NCI-H82 treated with DMSO at 0.1 percent for 48 hours (cell line): ENCODE results near the gene FBXO40.

Experiments used
- DNase-seq: peaks from one replicate; lab custom pipeline; 2025; ENCODE audit not compliant: unreplicated experiment; lab: John Stamatoyannopoulos, UW

FBXO40 gene

DNA sequence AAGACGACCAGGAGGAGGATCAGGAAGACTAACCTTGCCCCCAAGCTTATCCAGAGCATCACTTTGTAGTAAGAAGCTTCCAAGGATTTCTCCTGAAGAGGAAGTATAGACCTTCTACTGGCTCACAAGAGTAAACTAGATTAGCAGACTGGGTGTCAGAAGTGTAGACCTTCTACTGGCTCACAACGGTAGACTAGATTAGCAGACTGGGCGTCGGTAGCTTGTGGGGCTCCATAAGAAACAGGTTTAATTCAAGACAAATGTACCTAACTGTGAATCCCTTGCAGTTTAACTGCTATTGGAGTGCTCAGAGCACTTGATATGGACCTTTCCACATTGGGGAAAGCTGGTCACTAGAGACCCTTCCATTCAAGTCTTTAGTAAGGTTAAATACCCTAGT, 12.9 kb downstream of the FBXO40 start:
- DNase-seq = no peak

- no peak for DNase-seq
These were observed 26.5 kb downstream of the FBXO40 start for GRCh38 chr3:121619691-121620090.

GRCh38 chr3:121621491-121621890, 28.3 kb downstream of the FBXO40 start:
- no peak for DNase-seq

DNA sequence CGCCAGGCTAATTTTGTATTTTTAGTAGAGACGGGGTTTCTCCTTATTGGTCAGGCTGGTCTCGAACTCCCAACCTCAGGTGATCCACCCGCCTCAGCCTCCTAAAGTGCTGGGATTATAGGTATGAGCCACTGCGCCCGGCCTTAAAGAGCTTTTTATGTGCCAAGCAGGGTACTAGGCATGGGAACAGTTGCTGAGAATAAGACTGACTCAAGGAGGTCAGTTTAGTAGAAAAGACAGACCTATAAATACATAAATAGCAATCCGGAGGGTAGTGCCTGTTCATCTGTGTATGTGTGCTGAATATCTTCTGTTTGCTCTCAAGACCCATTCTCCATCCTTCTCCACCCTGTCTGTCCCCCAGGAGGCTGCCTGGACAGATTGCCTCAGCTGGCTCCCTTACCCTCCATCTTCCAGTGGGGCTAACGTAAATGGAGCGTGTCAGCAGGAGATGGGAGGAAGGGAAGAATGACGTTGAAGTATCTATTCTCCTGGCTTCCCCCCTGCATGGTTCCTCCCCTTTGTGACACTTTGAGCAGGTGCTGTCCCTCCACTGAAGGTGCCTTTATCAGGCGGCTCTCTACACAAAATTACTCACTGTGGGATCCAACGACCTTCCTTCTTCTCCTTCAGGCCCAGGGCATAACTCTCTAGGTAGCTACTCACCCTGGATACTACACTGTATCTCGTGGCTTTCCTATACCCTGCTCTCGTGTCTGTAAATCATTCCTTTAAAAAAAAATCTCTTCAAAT, 31.1 kb downstream of the FBXO40 start:
- no peak for DNase-seq

GRCh38 chr3:121626495-121626894, 33.3 kb downstream of the FBXO40 start:
- no peak for DNase-seq

DNA sequence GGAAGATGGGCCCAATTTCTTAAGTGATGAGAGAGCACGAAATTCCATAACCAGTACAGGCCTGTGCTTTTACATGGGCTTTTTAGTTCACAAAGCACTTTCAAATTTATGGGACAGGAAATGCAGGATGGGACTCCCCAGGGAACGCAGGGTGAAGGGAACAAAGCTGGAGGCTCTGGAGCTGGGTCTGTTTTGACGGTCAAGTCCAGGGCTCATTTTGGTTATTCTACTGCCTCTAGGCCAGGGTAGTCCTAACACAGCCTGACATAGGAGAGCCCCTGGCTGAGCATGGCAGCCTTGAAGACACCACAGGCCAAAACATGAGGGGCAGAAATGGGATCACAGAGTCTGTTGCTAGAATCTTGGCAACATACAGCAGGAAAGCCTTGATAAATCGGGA, 34.0 kb downstream of the FBXO40 start:
- no peak for DNase-seq

- no peak for DNase-seq
These were observed 34.4 kb downstream of the FBXO40 start for GRCh38 chr3:121627622-121628021.

DNA sequence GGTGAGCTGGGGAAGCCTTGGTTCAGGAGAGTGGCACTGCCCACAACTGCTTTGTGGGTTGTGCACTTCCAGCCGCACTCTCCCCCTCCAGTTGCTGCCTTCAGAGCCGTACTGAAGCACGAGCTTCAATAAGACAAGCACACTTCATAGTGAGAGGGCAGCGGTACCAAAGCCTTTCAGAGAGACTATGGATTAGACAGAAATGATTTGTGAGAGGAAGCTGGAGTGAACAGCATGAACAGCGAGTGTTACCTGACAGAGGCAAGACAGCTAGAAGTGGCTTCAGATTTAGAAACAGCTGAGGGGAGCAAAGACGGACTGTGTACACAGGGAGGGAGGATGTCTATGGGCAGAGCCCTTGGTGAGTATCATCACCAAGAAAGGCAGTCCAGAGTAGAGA, 36.4 kb downstream of the FBXO40 start:
- DNase-seq = no peak

DNA sequence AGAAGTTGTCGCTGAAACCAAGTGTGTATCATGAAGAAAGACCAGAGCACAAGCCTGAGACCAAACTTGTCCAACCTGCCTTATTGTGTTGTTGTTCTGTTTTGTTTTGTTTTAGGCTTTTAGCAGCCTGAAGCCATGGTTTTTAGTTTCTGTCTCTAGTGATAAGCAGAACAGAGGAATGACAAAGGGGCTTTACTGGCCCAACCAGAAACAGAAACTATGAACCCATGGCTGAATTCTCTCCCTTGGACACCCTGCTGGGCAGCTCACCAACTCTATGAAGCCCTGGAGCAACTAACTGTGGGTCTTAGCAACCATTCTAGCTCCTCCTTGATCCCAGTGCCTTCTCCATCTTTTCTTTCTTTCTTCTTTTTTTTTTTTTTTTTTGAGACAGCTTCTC, 37.2 kb downstream of the FBXO40 start:
- DNase-seq = no peak

- DNase-seq = no peak
These were observed 44.7 kb downstream of the FBXO40 start for GRCh38 chr3:121637922-121638321.

DNA sequence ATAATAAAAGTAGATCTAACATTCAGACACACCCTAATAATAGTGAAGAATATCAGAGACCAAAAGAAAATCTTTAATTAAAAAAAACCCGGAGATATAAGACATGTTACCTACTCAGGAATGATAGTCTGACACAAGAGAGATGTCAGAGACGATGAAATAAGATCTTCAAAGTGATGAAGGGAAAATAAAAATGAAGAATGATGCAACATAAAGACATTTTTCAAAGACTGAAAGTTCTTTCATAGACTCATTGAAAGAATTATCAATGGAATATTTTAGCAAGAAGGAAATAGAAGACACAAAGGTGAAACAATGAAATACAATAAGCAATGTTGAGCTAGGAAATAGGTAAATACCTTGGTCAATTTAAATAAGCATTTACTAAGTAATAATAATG, 47.9 kb downstream of the FBXO40 start:
- no peak for DNase-seq

DNA sequence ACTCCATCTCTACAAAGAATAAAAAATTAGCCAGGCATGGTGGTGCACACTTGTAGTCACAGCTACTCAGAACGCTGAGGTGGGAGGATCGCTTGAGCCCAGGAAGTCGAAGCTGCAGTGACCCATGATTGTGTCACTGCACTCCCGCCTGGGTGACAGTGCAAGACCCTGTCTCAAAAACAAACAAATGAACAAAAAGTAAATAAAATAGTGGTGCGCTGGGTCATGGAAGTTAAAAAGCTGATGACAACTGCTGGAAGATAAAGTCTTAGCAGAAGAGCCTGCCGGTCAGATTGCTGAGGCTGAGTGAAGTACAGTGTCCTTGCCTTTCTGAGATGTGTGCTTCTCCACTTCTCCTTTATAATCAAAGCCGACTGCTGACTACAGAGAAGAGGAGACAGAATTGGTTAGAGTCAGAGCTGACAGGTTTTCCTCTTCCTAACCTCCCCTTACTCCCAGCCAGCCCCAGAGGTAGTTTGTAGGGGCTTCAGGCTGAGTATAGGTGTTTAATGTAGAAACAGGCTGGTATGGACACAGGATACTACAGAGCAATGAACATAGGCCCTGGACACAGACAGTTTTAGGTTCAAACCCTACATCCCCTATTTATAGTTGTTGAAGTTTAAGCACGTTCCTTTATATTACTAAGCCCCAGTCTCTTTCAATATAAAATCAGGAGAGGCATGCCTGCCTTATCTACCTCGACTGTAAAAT, 49.6 kb downstream of the FBXO40 start:
- DNase-seq = no peak

DNA sequence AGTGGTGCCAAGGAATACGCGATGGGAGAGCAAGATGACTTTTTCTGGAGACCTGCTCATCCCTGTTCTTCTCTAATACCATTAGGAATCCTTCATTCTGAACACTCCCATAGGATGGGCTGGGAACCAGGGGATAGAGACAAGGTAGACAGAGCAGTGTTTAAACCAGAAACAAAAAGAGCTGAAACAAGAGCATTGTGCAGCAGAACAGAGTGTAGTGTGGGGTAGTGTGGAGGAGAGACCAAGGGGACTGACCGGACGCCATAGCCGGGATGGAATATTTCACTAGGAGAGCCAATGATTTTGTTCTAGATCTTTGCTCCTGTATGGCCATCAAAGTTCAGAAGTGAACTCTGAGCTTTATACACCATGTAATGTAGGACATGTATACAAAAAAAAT, 51.9 kb downstream of the FBXO40 start:
- no peak for DNase-seq

GRCh38 chr3:121648219-121648958, 55.2 kb downstream of the FBXO40 start:
- DNase-seq = no peak

DNA sequence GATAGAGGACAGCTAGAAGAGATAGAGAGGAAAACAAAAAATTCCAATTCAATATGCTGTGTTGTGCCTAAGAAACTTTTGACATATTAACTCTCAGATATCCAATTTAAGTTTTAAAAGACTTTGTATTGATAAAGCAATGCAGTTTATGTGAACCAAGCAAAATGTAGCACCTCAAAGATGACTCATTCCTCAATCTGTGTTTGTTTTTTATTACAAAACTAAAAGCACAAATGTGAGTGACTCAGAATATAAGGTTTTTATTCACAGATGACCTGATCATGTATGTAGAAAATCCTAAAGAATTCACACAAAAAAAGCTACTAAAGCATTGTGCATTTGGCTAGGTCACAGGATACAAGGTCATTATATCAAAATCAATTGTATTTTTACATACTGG, 56.5 kb downstream of the FBXO40 start:
- DNase-seq = no peak

- DNase-seq = no peak
These were observed 58.5 kb downstream of the FBXO40 start for GRCh38 chr3:121651684-121652083.

DNA sequence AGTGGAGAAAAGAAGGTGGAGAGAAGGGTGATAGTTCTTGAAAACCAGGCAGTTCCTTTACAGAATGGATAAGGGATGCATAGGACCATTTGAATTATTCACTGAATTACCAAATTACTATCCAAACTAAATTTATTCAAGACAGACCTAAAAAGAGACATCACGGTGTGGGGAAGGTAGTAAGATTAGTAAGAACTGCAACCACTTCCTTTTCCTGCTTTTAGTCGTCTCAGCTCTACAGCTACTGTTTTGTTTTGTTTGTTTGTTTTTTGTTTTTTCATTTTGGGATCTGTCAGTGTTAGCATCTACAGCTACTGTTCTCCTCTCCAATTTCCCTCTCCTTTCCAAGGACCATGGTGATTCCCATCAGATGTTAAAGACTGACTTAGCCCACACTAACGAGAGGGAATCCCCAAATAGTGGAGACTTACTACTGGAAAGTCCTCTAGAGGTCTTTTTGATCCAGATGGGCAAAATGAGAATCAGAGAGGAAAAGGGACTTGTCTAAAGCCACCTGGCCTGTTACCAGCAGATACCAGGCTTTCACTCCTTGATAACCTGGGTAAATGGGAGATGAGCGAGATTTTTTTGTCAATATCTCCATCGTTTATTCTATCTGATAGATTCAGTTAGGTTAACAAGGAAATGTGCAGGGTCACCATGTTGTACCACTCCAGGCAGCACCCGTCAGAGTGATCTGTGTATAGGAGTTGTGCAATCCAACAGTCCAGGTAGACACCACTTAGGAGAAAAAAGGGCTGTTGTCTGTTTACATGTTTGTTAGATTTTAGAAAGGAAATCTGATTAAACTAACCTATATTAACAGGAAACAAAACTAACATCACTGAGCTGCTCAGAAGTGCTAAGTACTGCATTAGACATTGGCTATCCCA, 61.6 kb downstream of the FBXO40 start:
- no peak for DNase-seq

GRCh38 chr3:121658716-121659435, 65.7 kb downstream of the FBXO40 start:
- no peak for DNase-seq

DNA sequence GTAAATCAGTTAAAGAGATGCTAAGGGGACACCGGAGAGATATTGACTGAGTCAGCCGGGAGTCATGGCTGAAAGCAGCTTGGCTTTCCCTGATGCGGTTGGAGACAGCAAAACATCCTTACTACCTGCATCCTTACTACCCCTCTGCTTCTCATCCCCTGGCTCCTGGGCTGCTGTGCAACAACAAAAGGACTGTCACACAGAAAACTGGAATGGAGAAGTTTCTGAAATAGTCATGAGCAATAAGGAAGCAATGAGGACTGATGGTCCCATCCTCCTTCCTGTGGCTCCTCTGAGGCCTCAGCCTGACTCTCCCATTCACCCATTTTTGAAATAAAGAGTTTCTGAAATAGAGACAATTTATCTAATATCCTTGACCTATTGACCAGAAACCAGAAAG, 66.4 kb downstream of the FBXO40 start:
- no peak for DNase-seq
